Stimulated activated CD8-positive, alpha-beta memory T cell treated with anti-CD3 and anti-CD28 coated beads, Interleukin-2, amount 100 ng/mL, for 1 hour (primary cell): Measurements from ENCODE around the gene PPP1R13L.

Experiments used
- DNase-seq, 2 donors: peaks; one replicate each; pipeline ENCODE4 v3.0.0-alpha.2; 2020; ENCODE audit warnings: low read depth in 2 of 2

PPP1R13L gene

GRCh38 chr19:45368127-45368526, 36.7 kb downstream of the PPP1R13L start:
- DNase-seq: no peak

- no peak for DNase-seq
Measured at GRCh38 chr19:45364696-45365095, 40.2 kb downstream of the PPP1R13L start.

- DNase-seq: no peak
Measured at GRCh38 chr19:45363861-45364459, 40.9 kb downstream of the PPP1R13L start.

GRCh38 chr19:45362291-45362690, 42.6 kb downstream of the PPP1R13L start:
- no peak for DNase-seq

- no peak for DNase-seq
Measured at GRCh38 chr19:45361608-45362007, 43.3 kb downstream of the PPP1R13L start.

- no peak for DNase-seq
Measured at GRCh38 chr19:45358213-45358792, 46.6 kb downstream of the PPP1R13L start.

GRCh38 chr19:45357445-45357783, 47.5 kb downstream of the PPP1R13L start:
- DNase-seq: no peak

- no peak for DNase-seq
Measured at GRCh38 chr19:45356760-45357444, 48.0 kb downstream of the PPP1R13L start.

- no peak for DNase-seq
Measured at GRCh38 chr19:45355910-45356309, 49.0 kb downstream of the PPP1R13L start.

GRCh38 chr19:45355402-45355801, 49.5 kb downstream of the PPP1R13L start:
- DNase-seq: no peak

GRCh38 chr19:45354241-45354842, 50.5 kb downstream of the PPP1R13L start:
- DNase-seq: no peak

- DNase-seq: no peak
Measured at GRCh38 chr19:45352914-45353796, 51.7 kb downstream of the PPP1R13L start.

GRCh38 chr19:45352471-45352870, 52.4 kb downstream of the PPP1R13L start:
- no peak for DNase-seq

GRCh38 chr19:45352062-45352461, 52.8 kb downstream of the PPP1R13L start:
- DNase-seq: no peak

- no peak for DNase-seq
Measured at GRCh38 chr19:45351401-45351952, 53.4 kb downstream of the PPP1R13L start.

- no peak for DNase-seq
Measured at GRCh38 chr19:45350477-45351058, 54.3 kb downstream of the PPP1R13L start.

GRCh38 chr19:45349430-45349941, 55.4 kb downstream of the PPP1R13L start:
- DNase-seq: no peak

GRCh38 chr19:45349126-45349415, 55.8 kb downstream of the PPP1R13L start:
- DNase-seq: no peak

GRCh38 chr19:45348367-45349125, 56.3 kb downstream of the PPP1R13L start:
- no peak for DNase-seq

GRCh38 chr19:45347570-45348366, 57.1 kb downstream of the PPP1R13L start:
- no peak for DNase-seq
